Purkinje cell (primary cell): ENCODE data around the gene SIGMAR1. TPM values are rescaled to one million over a fixed set of nuclear protein-coding genes. Genes with fewer than 3 reads are reported as not detected.

Experiments used
- polyA plus RNA-seq: library from polyadenylated mRNA; unstranded; fragments of >200 nt; fragmentation: Nextera tagmentation; gene quantifications from 2 replicates; pipeline ENCODE4 v1.2.1, GENCODE V29; 2014

SIGMAR1 gene
- polyA plus RNA-seq, result 16.3 and 28.8 TPM in 2 replicates

DNA sequence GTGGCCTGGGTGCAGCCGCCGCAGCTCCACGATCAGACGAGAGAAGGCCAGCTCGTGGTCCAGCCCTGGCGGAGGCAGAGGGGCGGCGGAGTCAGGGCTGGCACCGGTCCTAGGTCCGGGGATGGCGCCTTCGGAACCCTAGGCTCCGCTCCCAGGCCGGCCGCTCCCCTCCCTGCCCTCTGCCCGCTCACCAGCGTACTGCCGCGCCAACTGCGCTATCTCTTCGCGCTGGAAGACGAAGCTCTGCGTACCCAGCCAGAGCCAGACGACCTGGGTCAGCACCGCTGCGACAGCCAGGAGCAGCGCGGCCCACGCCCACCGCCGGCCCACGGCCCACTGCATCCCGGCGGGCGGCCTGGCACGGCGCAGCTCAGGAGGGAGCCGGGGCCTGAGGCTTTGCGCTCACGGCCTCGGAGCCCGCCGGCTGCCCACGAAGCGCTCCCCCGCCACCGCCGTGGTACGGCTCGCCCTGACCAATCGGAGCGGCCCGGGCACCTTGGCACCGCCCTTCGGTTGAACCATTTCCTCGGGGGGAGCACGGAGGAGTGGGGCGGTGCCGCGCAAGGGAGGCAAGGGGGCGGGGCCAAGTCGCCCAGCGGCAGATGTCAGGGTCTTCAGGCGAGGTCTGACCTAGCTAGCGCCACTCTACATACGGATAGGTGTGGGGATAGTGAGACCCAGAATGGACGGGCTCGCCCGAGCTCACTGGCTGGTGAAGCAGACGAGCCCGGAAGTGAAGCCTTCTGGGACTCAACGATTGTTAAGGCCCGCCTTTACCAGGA, at the start of gene SIGMAR1:
Gene SIGMAR1, minus strand, starts transcription at position 432 of the 782 bp plus-strand sequence. Its CDS starts 90 bp downstream, at position 342.

DNA sequence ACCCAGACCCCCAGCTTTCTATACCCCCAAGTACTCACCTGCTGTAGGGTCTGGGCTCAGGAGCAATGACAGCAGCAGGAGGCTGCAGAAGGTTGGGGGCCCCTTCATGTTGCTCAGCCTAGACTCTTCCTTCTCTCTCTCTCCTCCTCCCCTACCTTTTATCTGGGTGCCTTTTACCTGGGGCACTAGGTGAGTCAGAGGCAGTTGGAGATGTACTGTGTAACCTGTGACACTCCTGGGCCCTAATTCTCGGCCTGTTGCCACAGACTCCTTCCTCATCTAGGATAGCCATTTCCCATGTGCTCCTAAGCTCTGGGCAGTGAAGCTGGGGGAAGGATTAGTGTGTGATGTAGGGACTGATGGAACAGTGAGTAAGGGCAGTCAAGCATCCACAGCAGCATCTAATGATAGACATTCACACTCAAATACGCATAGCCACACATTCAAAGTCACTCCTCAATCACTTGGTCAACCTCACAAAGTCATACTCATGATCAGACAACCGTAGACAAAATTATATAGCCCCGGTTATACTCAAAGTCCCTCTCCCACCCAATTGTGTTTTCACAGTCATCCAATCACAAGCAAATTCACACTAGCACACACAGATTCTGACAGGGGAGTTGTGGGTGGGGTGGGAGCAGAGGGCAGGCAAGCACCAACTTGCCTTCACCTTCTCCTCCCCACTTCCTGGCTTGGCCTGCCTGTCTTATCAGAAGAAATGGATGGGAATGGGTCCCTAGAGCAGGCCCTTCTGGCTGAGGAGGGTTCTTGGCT, 25.1 kb upstream of the SIGMAR1 start, which contains the start of gene CCL27:
Gene CCL27, minus strand, starts transcription at position 132 of the 777 bp plus-strand sequence. Its CDS starts 24 bp downstream, at position 108.

DNA sequence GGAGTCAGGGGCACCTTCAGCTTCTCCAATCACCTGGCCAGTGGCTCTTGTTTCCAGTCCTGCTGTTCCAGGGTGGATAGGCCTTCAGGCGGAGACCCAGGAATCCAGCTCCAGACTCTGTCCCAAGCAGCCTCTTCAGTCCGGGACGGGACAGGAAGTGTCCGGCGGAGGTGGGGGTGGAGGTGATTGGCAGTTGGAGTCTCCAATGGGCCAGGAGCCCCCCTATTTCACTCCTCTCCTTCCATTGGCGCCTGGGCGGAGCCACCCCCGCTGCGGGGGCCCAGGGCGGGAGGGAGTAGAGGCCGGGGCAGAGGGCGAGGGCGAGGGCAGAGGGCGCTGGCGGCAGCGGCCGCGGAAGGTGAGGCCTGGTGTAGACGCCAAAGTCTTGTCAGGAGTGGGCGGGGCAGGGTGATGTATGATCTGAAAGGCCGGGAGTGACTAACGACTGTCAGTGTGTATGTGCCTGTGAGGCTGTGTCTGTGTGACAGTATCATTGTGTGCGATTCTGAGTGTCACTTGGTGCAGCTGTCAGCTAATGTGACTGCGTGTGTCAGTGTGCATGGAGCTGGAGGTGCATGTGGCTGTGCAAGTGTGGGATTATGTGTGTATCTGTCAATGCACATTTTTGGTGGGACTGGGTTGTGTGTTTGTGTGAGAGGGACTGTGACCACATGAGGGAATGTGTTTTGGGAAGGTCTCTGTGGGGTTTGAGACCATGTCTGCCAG, 14.5 kb upstream of the SIGMAR1 start, which contains the start of gene IL11RA:
Gene IL11RA, plus strand, starts transcription at position 310 of the 726 bp plus-strand sequence. CDS start 3,033 bp downstream, outside the sequence.

DNA sequence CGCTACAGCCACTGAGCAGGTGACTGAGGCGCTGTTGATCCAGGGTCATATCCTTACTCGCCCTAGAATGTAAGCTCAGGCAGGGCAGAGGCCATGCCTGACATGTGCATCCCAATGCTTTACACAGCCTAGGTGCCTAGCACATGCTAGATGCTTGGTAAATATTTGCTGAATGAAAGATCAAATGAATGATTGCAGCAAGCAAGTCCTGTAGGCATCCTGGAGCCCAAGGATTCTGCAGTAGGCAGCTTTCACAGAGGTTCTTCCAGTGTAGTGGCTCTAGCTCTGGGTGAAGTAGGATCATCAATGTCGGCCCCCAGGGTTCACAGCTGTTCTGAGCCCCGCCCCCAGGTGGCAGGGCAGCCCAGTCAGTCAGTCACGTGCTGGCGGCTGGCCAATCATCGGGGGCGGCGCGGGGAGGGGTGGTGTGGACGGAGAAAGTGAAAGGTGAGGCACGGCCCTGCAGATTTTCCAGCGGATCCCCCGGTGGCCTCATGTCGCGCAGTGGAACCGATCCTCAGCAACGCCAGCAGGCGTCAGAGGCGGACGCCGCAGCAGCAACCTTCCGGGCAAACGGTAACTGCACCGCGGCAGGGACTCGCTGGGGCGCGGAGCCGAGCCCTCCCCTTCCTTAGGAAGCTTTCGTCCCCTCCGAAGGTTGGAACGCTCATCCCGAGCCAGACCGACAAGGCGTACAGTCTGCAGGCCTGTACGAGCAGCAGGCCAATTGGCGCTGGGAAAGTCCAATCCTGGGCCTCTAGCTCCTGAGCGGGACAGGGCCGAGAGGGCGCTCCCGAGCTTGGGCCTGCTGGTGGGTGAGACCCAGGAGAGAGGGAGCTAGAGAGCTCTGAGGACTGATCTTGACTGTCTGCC, 8.9 kb upstream of the SIGMAR1 start, which contains the start of gene GALT:
Gene GALT, plus strand, starts transcription at position 465 of the 873 bp plus-strand sequence. Its CDS starts 30 bp downstream, at position 495.

DNA sequence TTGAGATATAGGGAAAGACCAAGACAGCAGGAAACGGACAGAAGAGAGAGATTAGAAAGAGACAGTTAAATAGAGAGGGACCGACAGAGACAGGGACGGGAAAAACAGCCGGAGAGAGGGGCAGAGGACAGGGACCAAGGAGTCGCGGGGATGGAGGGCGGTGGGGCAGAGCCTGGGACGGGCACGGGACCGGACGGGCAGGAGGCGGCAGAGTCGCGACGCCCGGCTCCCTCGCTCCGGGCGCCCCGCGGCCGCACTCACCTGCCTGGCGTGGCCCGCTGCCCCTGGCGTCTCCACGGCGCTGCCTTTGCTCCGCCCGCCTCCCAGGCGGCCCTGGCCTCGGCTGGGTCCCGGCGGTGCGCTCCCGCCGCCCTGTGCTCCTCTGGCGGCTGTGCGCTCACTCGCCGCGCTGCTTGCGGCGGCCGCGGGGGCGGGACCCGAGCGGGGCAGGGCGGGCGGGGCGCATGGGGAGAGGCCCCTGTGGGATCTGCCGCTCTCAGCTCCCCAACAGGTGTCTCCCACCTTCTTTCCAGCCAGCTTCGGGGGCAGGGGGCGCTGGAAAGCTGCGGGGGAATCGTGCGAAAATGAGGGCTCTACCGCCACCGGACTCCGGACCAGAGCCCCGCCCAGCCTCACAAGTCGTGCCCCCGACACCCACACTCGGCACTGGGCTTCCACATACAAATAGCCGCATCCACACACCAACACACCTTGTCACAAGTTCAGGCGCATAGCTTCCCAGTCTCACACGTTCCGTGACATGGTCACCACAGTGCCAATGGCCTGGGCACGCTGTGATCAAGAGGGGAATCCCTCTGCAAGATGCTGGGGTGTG, 8.7 kb downstream of the SIGMAR1 start, which contains the start of gene ARID3C:
Gene ARID3C, minus strand, starts transcription at position 411 of the 835 bp plus-strand sequence. CDS start 1,052 bp downstream, outside the sequence.

DNA sequence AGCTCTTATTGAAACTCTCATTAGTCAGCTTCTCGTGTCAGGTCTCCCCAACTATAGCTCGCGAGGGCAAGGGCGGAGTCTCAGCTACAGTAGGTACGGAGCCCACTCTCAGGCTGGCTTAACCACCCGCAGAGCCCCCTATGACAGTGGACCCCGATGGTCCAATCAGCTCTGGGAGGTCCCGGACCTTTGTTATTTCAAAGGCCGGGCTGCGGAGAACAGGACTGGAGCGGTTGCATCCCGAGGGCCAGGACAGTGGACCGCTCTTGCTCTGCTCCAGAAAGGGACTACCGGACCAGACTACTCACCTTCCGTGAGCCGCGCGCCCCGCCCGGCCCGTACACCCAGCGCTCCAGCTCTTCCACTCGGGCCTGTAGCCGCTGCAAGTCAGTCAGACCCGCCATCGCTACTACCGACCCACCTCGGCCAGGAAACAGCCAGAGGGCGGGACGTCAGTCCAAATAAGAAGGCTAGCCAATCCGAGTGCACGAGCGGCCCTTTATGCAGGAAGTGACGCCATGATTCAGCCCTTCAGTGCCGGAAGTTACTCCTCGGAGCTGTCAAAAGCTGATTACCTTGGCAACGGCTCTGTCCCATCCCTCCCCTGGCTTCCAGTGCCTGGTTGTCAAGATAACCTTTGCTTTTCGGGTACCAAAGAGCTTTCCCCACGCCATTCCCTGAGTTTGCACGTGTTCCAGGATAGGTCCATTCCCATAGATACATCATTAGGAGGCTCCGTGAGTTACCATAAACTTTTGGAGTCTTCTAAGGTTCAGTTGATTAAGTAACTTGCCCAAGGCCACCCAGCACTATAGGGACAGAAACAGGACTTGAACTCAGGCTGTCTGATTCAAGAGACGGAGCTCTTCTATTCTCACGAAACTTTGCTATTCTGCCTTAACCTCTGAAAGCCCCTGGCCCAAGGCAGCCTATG, 17.3 kb downstream of the SIGMAR1 start, which contains the start of gene DCTN3:
Gene DCTN3, minus strand, starts transcription at position 435 of the 934 bp plus-strand sequence. Its CDS starts 31 bp downstream, at position 404.

DNA sequence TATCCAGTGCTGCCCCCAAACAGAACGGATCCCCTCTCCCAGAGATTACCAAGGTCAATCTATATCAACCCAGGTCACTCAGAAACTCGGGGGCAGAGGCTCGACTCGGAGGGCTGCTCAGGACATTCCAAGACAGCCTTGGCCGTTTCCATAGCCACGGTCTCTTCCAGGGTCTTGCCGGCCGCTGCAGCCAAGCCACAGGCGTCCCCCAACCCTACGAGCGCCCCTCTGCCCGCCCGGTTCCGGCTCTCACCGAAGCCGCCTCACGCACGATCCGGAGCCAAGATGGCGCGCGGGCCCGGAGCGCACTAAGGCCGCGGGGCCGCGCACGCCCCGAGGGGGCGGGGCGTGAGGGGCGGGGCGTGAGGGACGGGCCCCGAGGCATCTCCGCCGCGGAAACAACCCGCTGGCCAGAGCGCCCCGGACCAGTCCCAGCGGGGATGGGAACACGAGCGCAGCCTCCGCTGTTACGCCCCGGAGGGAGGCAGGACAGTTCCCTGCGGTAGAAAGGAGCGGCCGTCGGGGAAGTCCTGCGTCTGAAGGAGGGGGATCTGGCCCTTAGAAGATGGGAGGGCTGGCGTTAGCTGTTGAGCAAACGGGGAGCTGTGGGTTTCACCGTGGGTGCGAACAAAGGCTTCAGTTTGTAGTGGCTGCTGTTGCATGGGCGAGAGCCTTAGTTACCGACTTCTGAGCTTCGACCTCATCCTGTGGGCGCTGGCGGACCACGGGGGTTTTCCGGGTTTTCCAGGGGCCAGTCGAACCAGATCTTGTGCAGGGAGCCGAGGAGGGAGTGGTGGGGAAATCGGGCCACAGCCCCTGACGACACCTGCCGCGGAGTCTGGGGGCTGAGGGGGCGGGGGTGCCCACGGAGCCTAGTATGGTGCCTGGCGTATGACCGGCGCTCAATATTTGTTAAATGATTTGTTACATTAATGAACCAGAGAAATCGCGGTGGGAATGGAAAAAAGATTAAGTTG, 25.5 kb downstream of the SIGMAR1 start, which contains the start of gene RPP25L:
Gene RPP25L, minus strand, starts transcription at position 287 of the 977 bp plus-strand sequence. CDS start 801 bp downstream, outside the sequence.

DNA sequence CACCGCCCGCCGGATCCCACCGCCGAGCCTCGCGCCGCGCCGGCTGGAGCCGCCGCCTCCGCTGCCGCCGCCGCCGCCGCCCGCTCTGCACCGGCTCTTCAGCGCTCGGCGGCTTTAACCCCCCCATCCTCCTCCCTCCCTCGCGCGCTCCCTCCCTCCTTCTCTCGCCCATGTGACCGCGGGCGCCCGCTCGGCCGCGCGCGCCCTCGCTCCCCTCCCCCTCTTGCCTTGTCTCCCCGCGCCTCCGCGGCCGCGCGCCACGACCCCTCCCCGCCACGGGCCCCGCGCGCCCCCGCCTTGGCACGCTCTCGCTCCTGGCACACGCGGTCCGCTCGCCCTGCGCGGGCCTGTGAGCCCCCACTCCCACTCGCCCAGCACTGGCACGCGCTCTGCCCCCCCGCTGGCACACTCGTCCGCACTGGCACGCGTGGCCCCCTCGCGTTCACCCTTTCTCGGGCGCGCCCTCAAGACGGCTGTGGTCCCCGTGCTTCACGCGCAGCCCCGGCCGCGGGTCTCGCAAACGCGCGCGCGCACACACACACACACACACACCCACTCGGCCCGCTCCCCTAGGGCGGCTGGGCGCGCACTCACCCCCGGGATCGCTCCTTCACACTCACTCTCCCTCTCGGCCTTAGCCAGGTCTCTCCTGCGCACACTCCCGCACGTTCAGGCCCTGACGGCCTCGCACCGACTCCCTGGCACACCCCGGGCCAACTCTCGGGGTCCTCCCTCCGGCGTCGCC, 47.8 kb downstream of the SIGMAR1 start, which contains the start of gene CNTFR:
Gene CNTFR, minus strand, starts transcription at position 89 of the 745 bp plus-strand sequence. CDS start 20,743 bp downstream, outside the sequence.

Other genes with a start within 250 kb of the SIGMAR1 start
- 9.8 and 13.3 TPM in 2 replicates for gene FAM219A, start 179.2 kb downstream of the SIGMAR1 start, polyA plus RNA-seq
- 2.1 TPM in 1 of 2 replicates, not detected in the other for gene DNAI1, start 179.0 kb downstream of the SIGMAR1 start, polyA plus RNA-seq
- gene ENHO, start 114.8 kb downstream of the SIGMAR1 start, polyA plus RNA-seq, result 6.1 and 15.2 TPM in 2 replicates
- 0.66 and 3.7 TPM in 2 replicates for gene CNTFR, start 48.1 kb downstream of the SIGMAR1 start, polyA plus RNA-seq
- gene RPP25L, start 25.7 kb downstream of the SIGMAR1 start, polyA plus RNA-seq, result 22.5 and 39.7 TPM in 2 replicates
- gene DCTN3, start 17.3 kb downstream of the SIGMAR1 start, polyA plus RNA-seq, result 153 and 180 TPM in 2 replicates
- not detected in 2 replicates for gene ARID3C, start 8.7 kb downstream of the SIGMAR1 start, polyA plus RNA-seq
- 23.9 and 40.7 TPM in 2 replicates for gene GALT, start 8.9 kb upstream of the SIGMAR1 start, polyA plus RNA-seq
- 0.43 and 2.5 TPM in 2 replicates for gene IL11RA, start 14.4 kb upstream of the SIGMAR1 start, polyA plus RNA-seq
- 0.66 TPM in 1 of 2 replicates, not detected in the other for gene CCL27, start 24.9 kb upstream of the SIGMAR1 start, polyA plus RNA-seq
- not detected in 2 replicates for gene CCL19, start 53.5 kb upstream of the SIGMAR1 start, polyA plus RNA-seq
- gene CCL21, start 72.3 kb upstream of the SIGMAR1 start, polyA plus RNA-seq, result not detected in 2 replicates